GM13976 (cell line): ENCODE results near the gene TEX44.
A peak's percentile ranks its signal among the peaks of the same experiment; 100 is the strongest.

ENCODE experiments used
- DNase-seq: peaks from one replicate; pipeline ENCODE4 v3.0.0; 2012; ENCODE audit warnings: low spot score
- in situ Hi-C: fragments of 300-500 bp; cut with MboI; formaldehyde crosslinking; loops from one replicate; pipeline ENCODE4 v1.12.0; 2022; ENCODE audit warnings: low sequenced_read_pairs, mixed read lengths, inconsistent platforms; ENCODE audit not compliant: unreplicated experiment
- TF ChIP-seq, protein P1 (sequence below): IDR thresholded peaks from 2 replicates; pipeline ENCODE4 v1.5.1; 2012; ENCODE audit warnings: borderline replicate concordance, mild to moderate bottlenecking; ENCODE audit not compliant: insufficient read depth; ENCODE audit errors: extremely low read depth, missing control alignments, control extremely low read depth

TEX44 gene

DNA sequence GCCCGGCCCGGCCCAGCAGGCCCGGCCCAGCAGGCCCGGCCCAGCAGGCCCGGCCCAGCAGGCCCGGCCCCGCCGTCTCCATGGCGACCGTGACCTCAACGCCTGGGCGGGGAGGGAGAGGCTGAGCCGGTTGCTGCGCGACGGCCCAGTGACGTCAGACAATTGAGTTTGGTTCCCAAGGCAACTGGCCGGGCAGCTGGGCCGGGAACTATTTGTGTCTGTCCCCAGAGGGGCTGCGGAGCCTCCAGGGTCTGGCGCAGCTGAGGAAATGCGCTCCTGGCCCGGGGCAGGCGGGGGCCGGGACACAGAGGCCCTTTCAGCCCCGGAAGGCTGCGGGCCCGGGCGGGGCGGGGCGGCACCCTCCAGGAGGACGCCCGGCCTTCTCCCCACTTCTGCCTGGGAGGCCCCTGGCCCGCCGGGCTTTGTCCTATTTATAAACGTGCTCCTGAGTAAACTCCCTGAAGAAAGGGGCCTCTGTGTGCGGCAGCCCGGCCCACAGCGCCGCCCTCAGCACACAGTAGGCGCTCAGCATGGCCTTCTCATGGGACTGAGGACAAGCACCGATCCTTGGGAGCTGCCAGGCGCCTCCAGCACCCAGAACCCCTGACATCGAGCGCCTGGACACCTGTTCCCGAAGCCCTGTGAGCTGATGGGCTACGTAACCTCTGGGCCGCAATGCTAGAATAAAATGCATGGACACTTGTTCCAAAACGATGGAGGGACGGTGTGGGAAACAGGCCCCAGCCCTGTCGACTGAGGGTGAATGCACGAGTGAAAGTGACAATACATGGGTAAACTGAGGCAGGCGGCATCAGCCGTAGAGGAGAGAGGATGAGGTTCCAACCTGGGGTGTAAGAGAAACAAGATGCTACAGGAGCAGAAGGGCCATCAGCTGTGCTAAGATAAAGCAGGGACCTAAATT, 12.3 kb downstream of the TEX44 start:
- TF ChIP-seq, protein P1, sequence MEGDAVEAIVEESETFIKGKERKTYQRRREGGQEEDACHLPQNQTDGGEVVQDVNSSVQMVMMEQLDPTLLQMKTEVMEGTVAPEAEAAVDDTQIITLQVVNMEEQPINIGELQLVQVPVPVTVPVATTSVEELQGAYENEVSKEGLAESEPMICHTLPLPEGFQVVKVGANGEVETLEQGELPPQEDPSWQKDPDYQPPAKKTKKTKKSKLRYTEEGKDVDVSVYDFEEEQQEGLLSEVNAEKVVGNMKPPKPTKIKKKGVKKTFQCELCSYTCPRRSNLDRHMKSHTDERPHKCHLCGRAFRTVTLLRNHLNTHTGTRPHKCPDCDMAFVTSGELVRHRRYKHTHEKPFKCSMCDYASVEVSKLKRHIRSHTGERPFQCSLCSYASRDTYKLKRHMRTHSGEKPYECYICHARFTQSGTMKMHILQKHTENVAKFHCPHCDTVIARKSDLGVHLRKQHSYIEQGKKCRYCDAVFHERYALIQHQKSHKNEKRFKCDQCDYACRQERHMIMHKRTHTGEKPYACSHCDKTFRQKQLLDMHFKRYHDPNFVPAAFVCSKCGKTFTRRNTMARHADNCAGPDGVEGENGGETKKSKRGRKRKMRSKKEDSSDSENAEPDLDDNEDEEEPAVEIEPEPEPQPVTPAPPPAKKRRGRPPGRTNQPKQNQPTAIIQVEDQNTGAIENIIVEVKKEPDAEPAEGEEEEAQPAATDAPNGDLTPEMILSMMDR: no peak
- DNase-seq: peak; percentile 99
- in situ Hi-C loops: no loop called here

DNA sequence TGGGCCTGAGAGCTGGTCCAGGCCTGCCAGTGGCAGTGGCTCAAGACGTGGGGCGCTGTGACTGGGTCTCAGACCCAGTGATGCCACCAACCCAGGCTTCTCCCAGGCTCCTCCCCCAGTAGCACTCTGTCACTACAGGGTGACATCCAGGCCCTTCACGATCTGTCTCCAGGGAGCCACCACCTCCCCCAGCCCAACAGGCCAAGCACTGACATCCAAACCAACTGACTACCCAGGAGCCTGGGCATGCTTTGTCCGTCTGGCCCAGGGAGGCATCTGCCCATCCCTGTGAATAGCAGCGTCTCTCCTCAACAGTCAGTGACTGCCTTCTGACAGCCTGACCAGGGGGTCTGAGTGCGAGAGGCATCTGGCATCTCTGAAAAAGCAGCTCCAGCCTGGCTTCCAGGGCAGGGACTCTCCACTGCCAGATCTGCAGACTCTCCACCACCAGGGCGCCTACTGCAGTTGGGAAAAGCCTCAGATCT, 13.0 kb downstream of the TEX44 start:
- TF ChIP-seq, protein P1: no peak
- DNase-seq: no peak
- in situ Hi-C loops: no loop called here

DNA sequence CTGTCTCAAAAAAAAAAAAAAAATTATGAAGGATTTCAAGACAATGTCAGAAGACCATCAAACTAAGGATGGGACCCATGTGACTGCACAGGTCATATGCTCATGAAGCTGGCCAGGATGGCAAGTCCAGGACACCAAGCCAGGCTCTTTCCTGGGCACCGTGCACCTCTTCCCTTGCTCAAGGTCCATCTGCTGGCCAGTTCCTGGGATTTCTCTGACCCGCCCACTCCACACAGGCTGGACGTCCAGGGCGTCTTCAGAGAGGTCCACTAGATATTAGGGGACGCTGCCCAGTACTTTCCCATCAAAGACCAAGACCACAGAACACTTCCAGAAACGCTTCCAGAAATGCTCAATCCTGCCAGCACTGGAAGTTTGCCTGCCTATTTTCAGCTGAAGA, 14.3 kb downstream of the TEX44 start:
- in situ Hi-C loops: no loop called here
- TF ChIP-seq, protein P1: no peak
- DNase-seq: no peak

DNA sequence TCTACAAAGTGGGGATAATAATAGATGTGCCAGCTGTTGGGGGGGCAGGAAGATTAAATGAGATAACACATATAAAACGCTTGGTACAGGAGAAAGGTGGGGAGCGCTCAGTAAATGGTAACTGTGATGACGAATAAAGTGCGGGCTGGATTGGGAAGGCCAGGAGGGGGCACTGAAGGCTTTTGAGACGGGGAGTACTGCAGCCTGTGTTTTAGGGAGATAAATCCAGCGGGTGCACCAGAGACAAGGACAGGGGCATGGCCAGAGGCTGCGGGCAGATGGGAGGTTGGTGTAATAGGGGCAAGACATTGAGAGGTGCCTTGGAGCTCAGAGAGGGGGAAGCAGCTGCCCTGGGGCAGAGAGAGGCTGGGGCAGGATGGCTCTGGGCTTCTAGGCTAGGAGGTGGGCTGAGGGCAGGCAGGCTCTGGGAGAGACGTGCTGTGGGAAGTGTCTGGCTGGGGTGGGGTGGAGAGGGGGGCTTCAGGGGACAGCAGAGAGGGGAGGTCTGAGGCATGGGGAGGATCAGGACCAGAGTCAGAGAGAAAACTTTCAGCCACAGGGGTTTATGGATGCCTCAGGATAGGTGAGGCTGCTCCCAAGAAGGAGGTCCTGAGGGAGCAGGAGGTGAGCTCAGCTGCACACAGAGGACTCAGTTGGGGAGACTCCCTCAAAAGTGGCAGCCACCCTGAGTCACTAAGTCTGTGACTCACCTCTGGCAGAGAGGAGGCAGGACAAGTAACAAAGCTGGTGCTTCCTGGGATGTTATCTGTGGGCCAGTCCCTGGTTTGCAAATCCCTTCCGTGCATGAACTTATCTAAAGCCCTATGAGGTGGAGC, 18.8 kb downstream of the TEX44 start:
- in situ Hi-C loops: loop anchor here (10.0 kb wide), 2 partner anchors 63 to 93 kb away; partner anchors contain the start of gene PTMA
- TF ChIP-seq, protein P1: peak; percentile 13

DNA sequence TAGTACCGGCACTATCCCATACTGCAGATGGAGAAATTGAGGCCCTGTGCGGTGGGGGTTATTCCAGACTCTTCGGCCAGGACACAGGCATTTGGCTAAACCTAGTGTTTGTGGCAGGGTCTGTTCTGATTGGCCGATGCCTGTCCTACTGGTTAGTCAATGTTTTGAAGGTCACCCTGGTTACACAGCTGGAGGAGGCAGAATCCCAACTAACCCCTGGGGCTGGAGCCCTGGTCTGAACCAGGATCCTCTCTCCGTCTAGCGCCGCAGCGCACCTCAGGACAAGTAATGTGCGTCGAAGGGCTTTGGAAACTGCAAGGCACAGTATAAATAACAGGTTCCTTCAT, 19.4 kb downstream of the TEX44 start:
- in situ Hi-C loops: loop anchor here (10.0 kb wide), 2 partner anchors 63 to 93 kb away; partner anchors contain the start of gene PTMA
- TF ChIP-seq, protein P1: no peak
- no peak for DNase-seq

More for the DNA sequence above, 18.8 kb downstream of the TEX44 start:
- no peak for DNase-seq
